ENCODE results near the gene RTL10.

DNA sequence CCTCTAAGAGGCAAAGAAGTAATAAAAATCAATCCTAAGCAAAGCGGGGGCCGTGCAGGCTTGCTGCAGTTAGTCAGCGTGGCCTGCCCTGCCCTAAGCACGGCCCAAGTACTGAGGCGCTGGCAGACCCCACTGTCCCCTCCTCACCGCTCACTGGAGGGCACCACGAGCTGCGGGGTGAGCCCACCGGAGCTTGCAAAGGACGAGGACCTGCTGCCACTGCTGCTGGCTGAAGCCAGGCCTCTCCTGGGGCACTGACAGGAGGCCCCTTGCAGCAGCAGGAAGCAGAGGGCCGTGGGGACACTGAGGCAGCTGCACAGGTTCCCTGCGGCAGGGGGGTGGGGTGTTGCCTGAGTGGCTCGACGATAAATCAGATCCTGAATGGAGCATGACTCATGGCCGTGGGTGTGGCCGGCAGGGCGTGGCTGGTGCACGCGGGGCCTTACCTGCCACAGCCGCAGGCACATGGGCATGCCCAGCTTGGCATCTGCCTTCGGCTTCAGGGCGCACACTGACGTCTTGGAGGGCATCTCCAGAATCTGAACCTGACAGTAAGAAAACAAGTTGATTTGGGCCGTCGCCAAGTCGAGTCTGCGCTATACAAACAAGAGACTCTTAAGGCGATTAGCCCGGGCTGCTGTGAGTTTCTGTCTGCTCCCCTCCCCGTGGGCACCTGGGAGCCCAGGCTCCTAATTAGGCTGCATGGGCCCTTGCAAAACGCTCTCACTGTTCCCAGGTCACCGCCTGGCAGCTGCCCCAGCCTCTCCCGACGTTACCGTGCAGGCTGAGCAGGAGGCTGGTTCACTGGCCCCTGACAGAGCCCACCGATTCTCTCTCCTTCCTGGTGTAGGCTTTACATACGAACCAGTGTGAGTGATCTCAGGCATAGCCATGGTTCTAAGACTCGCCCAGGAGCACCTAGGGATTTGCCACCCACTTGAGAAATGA is 48.2 kb downstream of the RTL10 start:
- TF ChIP-seq, protein P1, sequence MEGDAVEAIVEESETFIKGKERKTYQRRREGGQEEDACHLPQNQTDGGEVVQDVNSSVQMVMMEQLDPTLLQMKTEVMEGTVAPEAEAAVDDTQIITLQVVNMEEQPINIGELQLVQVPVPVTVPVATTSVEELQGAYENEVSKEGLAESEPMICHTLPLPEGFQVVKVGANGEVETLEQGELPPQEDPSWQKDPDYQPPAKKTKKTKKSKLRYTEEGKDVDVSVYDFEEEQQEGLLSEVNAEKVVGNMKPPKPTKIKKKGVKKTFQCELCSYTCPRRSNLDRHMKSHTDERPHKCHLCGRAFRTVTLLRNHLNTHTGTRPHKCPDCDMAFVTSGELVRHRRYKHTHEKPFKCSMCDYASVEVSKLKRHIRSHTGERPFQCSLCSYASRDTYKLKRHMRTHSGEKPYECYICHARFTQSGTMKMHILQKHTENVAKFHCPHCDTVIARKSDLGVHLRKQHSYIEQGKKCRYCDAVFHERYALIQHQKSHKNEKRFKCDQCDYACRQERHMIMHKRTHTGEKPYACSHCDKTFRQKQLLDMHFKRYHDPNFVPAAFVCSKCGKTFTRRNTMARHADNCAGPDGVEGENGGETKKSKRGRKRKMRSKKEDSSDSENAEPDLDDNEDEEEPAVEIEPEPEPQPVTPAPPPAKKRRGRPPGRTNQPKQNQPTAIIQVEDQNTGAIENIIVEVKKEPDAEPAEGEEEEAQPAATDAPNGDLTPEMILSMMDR (IDR thresholded peaks at IDR 0.05 in 4 of 5, conservative IDR thresholded peaks at IDR 0.05 in 1 of 5) = no peak
- no peak for TF ChIP-seq POLR2A (IDR thresholded peaks at IDR 0.05)

All from gastrocnemius medialis (tissue), 4 donors.